ENCODE data around the gene MINAR1.

Gene MINAR1

DNA sequence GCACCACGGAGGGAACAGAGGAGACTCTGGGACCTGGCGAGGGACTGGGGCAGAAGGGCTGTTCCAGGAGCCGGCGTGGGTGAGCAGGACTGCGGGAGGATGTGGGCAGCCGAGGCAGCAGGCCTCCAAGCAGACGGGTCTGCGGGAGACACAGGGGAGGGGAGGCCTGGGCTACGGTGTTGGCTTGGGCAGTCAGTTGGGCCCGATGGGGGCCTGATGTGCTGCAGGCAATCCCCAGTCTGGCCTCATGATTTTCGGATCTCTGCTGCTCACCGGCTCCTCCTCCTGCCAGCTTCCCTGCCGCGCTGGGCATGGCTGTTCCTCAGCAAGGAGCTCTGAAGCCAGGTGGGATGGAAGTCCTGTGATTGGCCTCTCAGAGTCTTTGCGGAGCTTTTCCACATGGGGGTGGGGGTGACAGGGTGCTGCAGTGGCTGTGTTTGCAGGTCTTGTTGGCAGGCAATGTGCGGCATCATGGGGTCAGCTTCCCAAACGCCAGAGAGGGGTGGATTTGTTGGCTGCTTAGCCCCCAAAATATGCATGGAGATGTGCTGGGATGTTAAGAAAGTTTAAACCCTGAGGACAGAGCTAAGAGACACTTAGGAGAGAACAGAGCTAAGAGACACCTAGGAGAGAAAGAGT lies 19.3 kb downstream of the MINAR1 start:
- peaks cover 10% of the 10 kb centered on the region for H3F3A ChIP-seq (ENCODE audit: insufficient read depth, low read length)
- H3K27me3 ChIP-seq (replicated peaks; ENCODE audit: insufficient read depth, low read length) = no peaks in the 10 kb centered on the region
- no peak overlapping the region for H3K4me3 ChIP-seq (ENCODE audit: low read length)
- H3K4me1 ChIP-seq (ENCODE audit: low read length) = peaks cover 15% of the 10 kb centered on the region
- H3K4me2 ChIP-seq (ENCODE audit: low read depth, low read length) = no peak overlapping the region
- DNase-seq = no peak
- no peak overlapping the region for H3K9ac ChIP-seq (ENCODE audit: low read length)
- no peaks in the 10 kb centered on the region for H3K36me3 ChIP-seq (replicated peaks; ENCODE audit: insufficient read depth, low read length)
- no peaks in the 10 kb centered on the region for H3K79me2 ChIP-seq (ENCODE audit: low read length)
- TF ChIP-seq EZH2 (optimal IDR thresholded peaks at IDR 0.05; ENCODE audit: low read depth, low read length) = no peak
- no peak for TF ChIP-seq EZH2phosphoT487 (IDR thresholded peaks at IDR 0.05; ENCODE audit: low read length)
- TF ChIP-seq, protein P1, sequence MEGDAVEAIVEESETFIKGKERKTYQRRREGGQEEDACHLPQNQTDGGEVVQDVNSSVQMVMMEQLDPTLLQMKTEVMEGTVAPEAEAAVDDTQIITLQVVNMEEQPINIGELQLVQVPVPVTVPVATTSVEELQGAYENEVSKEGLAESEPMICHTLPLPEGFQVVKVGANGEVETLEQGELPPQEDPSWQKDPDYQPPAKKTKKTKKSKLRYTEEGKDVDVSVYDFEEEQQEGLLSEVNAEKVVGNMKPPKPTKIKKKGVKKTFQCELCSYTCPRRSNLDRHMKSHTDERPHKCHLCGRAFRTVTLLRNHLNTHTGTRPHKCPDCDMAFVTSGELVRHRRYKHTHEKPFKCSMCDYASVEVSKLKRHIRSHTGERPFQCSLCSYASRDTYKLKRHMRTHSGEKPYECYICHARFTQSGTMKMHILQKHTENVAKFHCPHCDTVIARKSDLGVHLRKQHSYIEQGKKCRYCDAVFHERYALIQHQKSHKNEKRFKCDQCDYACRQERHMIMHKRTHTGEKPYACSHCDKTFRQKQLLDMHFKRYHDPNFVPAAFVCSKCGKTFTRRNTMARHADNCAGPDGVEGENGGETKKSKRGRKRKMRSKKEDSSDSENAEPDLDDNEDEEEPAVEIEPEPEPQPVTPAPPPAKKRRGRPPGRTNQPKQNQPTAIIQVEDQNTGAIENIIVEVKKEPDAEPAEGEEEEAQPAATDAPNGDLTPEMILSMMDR (IDR thresholded peaks at IDR 0.05; ENCODE audit: low read length) = no peak
- no peaks in the 10 kb centered on the region for H3K9me3 ChIP-seq (replicated peaks; ENCODE audit: insufficient read depth, low read length)
- no peaks in the 10 kb centered on the region for H3K9me2 ChIP-seq (replicated peaks; ENCODE audit: insufficient read depth, low read length)
- H4K20me1 ChIP-seq (ENCODE audit: insufficient read depth, low read length) = no peaks in the 10 kb centered on the region
- H3K27ac ChIP-seq (ENCODE audit: low read length) = no peak overlapping the region
- no peak overlapping the region for H2AFZ ChIP-seq (ENCODE audit: low read length)

DNA sequence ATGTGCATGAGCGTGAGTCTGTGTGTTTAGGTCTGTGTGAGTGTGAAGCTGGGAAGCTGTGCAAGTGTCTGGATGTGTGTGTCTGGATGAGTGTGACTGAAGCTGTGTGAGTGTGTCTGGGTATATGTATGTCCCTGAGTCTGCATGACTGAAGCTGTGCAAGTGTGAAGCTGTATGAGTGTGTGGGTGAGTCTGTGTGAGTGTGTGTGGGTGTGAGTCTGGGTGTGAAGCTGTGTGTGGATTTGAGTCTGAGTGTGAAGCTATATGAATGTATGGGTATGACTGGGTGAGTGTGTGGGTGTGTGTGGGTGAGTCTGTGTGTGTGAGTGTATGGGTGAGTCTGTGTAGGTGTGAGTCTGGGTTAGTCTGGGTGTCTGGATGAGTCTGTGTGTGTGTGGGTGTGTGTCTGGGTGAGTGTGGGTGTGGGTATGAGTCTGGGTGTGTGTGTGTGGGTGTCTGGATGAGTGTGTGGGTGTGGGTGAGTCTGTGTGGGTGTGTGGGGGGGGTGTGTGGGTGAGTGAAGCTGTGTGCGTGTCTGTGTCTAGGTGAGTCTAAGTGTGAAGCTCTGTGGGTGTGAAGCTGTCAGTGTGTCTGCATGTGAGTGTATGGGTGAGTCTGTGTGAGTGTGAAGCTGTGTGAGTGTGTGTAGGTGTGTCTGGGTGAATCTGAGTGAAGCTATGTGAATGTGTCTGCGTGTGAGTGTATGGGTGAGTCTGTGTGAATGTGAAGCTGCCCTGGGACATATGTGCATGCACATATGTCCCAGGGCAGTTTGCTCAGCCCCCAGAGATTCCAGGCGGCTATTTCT lies 20.3 kb downstream of the MINAR1 start:
- Histone ChIP-seq H3K9me2 (replicated peaks; ENCODE audit: insufficient read depth, low read length) (no peaks in the 10 kb centered on the region), H3K27ac (ENCODE audit: low read length) (no peak overlapping the region), H3K27me3 (replicated peaks; ENCODE audit: insufficient read depth, low read length) (no peaks in the 10 kb centered on the region), H4K20me1 (ENCODE audit: insufficient read depth, low read length) (no peaks in the 10 kb centered on the region), H3K9ac (ENCODE audit: low read length) (no peak overlapping the region), H3K36me3 (replicated peaks; ENCODE audit: insufficient read depth, low read length) (no peaks in the 10 kb centered on the region), H3K4me2 (ENCODE audit: low read depth, low read length) (no peak overlapping the region), H2AFZ (ENCODE audit: low read length) (no peak overlapping the region), H3K4me3 (ENCODE audit: low read length) (no peak overlapping the region), H3K9me3 (replicated peaks; ENCODE audit: insufficient read depth, low read length) (no peaks in the 10 kb centered on the region), H3K4me1 (ENCODE audit: low read length) (peaks cover 15% of the 10 kb centered on the region), H3F3A (ENCODE audit: insufficient read depth, low read length) (peaks cover 10% of the 10 kb centered on the region), H3K79me2 (ENCODE audit: low read length) (no peaks in the 10 kb centered on the region)
- TF ChIP-seq EZH2 (optimal IDR thresholded peaks at IDR 0.05; ENCODE audit: low read depth, low read length) (no peak), EZH2phosphoT487 (IDR thresholded peaks at IDR 0.05; ENCODE audit: low read length) (no peak)
- TF ChIP-seq, protein P1 (IDR thresholded peaks at IDR 0.05; ENCODE audit: low read length) = no peak
- DNase-seq = no peak

- peak overlapping the region; percentile 49 for H3K4me2 ChIP-seq (ENCODE audit: low read depth, low read length)
- DNase-seq = peak; percentile 71
These were observed 21.3 kb downstream of the MINAR1 start for GRCh38 chr15:79453446-79453845.

More at GRCh38 chr15:79453446-79453845, 21.3 kb downstream of the MINAR1 start:
- no peak for TF ChIP-seq EZH2phosphoT487 (IDR thresholded peaks at IDR 0.05; ENCODE audit: low read length)
- H3K27ac ChIP-seq (ENCODE audit: low read length) = peak overlapping the region; percentile 47; the same call in 1 of the 2 replicates
- H3K4me3 ChIP-seq (ENCODE audit: low read length) = peak overlapping the region; percentile 13; the same call in 1 of the 2 replicates
- no peaks in the 10 kb centered on the region for H3K9me3 ChIP-seq (replicated peaks; ENCODE audit: insufficient read depth, low read length)
- H3K36me3 ChIP-seq (replicated peaks; ENCODE audit: insufficient read depth, low read length) = no peaks in the 10 kb centered on the region
- peak overlapping the region; percentile 33 for H2AFZ ChIP-seq (ENCODE audit: low read length)
- H3F3A ChIP-seq (ENCODE audit: insufficient read depth, low read length) = peaks cover 10% of the 10 kb centered on the region
- H3K9me2 ChIP-seq (replicated peaks; ENCODE audit: insufficient read depth, low read length) = no peaks in the 10 kb centered on the region
- no peaks in the 10 kb centered on the region for H3K79me2 ChIP-seq (ENCODE audit: low read length)
- H3K9ac ChIP-seq (ENCODE audit: low read length) = no peak overlapping the region
- no peaks in the 10 kb centered on the region for H3K27me3 ChIP-seq (replicated peaks; ENCODE audit: insufficient read depth, low read length)
- peaks cover 15% of the 10 kb centered on the region for H3K4me1 ChIP-seq (ENCODE audit: low read length)
- H4K20me1 ChIP-seq (ENCODE audit: insufficient read depth, low read length) = no peaks in the 10 kb centered on the region

All from MM.1S (cell line).